NCI-H460 (cell line): ENCODE results near the gene COA1. TPM values are rescaled to one million over a fixed set of nuclear protein-coding genes. Genes with fewer than 3 reads are reported as not detected.
"Not testable (repeated sequence)": the region's sequence is repeated elsewhere in the genome, so short reads cannot be mapped to it uniquely, and the experiment has no call there.

Experiments used
- DNase-seq: peaks from one replicate; pipeline ENCODE4 v3.0.0-alpha.2; 2016; ENCODE audit warnings: low read depth; ENCODE audit errors: extremely low read depth
- total RNA-seq: library from RNA; depleted of rRNA; stranded (reverse); fragments of >200 nt; shearing (Covaris generic); gene quantifications from 2 replicates; pipeline ENCODE4 v1.2.3, GENCODE V29; 2014

COA1 gene
- total RNA-seq, 1 experiment from 2014 or later: 141 TPM

- DNase-seq: no peak
Measured at GRCh38 chr7:43758822-43759683, 29.7 kb upstream of the COA1 start.

- DNase-seq: peak; percentile 34
Measured at GRCh38 chr7:43758029-43758821, 28.9 kb upstream of the COA1 start, which contains the start of gene BLVRA. TSS of gene BLVRA (plus strand) at chr7:43758680. CDS start at chr7:43771159, 12,479 bp downstream.

DNA sequence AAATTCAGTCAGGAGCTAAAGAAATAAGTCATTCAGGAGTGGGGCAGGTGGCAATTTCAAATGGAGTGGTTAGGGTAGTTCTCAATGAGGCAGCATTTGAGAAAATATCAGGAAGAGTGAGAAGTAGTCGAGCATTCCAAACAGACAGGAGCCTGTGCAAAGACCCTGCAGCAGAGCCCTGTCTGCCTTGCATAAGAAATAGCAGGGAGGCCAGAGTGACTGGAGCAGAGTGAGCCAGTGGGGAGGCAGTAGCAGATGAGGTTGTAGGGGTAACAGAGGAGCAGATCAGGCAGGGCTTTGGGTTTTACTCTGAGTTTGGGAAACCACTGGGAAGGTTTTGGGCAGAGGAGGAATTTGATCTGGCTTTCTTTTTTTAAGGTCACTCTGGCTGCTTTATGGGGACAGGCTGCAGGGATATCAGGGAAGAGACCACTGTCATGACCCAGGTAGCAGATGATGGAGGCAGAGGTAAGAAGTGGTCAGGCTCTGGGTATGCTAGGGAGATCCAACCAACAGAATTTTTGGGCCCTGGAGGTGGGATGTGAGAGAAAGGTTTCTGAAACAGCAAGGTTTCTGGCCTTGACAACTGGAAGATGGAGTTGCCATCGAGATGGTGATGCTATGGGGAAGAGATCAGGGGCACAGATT, 27.9 kb upstream of the COA1 start:
- DNase-seq: no peak

DNA sequence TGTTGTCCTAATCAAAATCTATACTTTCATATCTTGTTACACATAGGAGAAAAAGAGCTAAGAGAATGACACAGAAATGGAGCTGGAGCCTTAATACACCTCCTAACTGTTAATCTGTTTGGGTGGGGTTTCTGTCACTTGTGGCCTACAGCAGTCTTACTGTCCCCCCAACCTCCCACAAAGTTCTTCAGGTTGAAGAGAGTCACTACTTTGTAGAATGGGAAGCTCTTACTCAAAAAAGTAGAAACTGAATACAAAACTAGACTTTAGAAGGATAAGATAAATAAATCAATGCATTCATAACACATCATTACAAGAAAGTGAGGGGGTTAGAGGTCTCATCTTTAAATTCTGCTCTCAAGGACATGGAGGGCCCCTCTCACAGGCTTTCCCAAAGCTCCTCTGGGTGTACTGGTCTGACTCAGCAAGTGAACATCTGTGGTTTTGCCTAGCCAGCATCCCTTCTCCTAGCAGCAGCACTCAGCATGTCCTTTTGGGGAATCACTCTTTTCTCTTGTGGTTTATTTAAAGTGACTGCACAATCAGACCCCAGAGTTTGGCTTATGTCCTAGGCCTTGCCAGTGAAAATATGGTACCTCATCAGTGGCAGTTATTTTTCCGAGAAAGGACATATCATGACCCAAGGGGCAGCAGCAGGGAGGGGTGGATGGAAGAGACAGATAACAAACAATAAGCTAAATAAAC, 27.2 kb upstream of the COA1 start:
- no peak for DNase-seq

DNA sequence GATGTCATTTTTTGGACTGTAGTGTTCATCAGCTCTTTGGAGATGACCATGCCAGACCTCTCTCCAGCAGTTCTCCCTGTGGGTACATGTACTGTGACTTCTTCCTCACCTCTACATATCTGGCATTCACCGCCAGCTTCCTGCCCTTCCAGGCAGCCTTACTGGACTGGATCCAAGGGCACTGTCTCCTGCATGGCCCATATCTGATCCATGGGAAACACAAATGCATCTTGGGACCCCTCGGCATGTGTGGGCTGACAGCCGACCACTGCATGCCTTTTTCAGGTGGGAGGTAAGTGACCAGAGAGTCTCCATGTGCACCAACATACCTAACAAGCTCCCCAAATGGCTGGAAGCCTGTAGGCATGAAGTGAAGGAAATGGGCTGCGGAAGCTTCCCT, 25.3 kb upstream of the COA1 start:
- DNase-seq: no peak

- DNase-seq: no peak
Measured at GRCh38 chr7:43753843-43754242, 24.5 kb upstream of the COA1 start.

DNA sequence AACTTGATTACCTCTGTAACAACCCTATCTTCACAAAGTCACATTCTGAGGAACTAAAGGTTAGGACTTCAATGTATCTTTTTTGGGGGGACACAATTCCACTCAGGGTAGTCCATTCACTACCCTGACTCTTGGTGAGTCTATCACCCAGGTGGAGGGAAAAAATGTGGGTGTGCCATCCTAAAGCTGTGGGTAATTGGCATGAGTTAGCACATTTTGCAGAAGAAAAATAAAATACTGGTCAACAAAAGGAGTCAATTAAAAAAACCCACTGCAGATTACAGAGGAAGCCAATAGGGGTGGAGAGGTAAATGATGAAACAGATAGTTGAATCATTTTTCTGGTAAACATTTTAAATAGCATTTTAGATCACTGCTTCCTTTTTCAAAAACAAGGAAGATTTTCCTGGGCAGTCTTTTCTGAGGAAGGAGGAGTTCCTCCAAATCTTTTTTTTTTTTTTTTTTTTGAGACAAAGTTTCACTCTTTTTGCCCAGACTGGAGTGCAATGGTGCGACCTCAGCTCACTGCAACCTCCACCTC, 24.0 kb upstream of the COA1 start:
- DNase-seq: no peak

- no peak for DNase-seq
Measured at GRCh38 chr7:43752411-43752810, 23.1 kb upstream of the COA1 start.

DNA sequence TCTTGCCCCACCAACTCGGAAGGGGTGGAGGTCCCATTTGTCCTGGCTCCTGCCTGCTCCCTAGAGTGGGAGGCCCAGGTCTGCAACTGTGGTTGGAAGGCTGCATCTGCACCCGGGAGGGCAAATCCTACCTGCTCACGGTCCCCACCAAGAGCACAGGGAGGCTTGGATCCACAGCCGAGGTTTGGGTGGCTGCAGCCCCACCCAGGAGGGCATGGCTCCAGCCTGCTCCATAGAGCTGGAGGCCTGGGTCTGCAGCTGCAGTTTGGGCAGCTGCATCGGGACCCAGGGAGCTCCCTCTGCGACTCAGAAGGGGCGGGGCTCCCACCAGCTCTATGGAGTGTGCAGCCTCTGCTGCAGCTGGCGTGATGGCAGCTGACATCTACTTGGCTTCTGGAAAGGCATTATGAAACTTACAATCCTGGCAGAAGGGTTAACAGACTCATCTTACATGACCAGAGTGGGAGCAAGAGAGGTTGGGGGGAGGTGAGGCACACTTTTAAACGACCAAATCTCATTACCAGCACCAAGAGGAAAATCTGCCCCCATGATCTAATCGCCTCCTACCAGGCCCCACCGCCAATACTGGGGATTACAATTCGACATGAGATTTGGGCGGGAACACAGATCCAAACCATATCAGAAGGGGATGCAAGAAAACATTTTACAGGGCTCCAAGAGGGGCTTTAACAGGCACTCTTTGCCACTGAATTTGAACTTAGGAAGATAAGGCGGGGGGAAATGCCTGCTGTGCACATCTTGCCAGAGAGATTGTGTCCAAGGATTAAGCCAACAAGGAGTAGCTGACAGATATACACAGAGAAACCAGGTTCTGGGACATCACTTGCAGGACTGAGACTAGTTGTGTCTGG, 20.9 kb upstream of the COA1 start:
- no peak for DNase-seq

- no peak for DNase-seq
Measured at GRCh38 chr7:43749383-43749940, 20.1 kb upstream of the COA1 start.

- no peak for DNase-seq
Measured at GRCh38 chr7:43747328-43748105, 18.2 kb upstream of the COA1 start.

DNA sequence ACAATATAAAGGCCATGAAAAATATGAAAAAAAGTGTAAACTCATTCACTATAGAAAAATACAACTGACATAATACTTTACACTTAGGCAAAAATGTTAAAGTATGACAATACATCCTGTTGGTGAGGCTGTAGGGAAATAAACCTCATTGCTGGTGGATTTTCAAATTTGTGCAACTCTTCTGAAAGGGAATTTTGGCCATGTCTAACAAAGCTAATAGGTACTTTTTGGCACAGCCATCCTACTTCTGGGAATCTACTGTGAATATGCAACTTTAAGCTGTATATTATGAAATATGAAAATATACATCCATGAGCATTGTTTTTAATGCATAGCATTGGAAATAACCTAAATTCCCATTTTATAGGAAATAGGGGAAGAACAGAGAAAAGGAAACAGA, 13.4 kb upstream of the COA1 start:
- DNase-seq: no peak

- no peak for DNase-seq
Measured at GRCh38 chr7:43737467-43738127, 8.3 kb upstream of the COA1 start.

DNA sequence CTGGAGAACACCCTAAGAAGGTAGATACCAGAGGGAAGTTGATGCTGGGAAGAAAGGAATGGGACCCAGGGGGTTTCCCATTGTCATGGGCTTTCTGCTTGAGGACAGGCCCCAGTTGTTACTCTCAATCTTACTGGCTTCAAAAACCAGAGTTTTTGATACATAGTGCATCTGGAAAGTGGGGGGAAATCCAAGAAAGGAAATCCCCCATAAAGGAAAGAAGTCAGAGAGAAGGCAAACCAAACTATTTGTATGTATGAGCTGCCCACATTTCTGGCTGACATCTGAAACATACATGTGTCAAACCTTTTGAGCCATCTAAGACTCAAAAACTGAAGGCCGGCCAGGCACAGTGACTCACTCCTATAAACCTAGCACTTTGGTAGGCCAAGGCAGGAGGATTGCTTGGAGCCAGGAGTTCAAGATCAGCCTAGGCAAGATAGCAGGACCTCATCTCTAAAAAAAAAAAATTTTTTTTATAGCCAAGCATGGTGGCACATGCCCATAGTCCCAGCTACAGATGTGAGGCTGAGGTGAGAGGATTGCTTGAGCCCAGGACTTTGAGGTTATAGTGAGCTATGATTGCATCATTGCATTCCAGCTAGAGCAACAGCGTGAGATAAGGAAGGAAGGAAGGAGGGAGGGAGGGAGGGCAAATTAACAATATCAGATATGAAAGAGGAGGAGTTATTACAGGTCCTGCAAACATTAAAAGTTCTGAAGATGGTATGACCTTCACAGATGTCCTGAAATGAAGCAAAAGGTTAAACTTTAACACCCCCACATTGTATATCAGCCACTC, 6.7 kb upstream of the COA1 start:
- peak; percentile 51 for DNase-seq

- DNase-seq: no peak
Measured at GRCh38 chr7:43735403-43735801, 6.1 kb upstream of the COA1 start.

GRCh38 chr7:43734575-43735332, 5.4 kb upstream of the COA1 start:
- not testable (repeated sequence) for DNase-seq
